Tibial nerve (tissue), 4 donors: Measurements from ENCODE around the gene CIB4. TPM values are rescaled to one million over a fixed set of nuclear protein-coding genes. Genes with fewer than 3 reads are reported as not detected.
"Not testable (repeated sequence)": the region's sequence is repeated elsewhere in the genome, so short reads cannot be mapped to it uniquely, and the experiment has no call there.

ENCODE experiments used
- DNase-seq, 2 donors: peaks; one replicate each; pipeline ENCODE4 v3.0.0-alpha.2; 2019; ENCODE audit warnings: low spot score in 2 of 2
- H3K27ac ChIP-seq, 4 donors: fragments of 200-600 bp; sonication (generic) in 3 of 4; one replicate each; pipeline ENCODE4 v1.5.1; 2017 to 2019; ENCODE audit warnings: mild to moderate bottlenecking in 1 of 4
- H3K27me3 ChIP-seq, 2 donors: fragments of 200-600 bp; sonication (generic) in 1 of 2; one replicate each; pipeline versions ENCODE4 v1.5.1 to v1.6.0; 2017 to 2019
- H3K36me3 ChIP-seq, 3 donors: fragments of 200-600 bp; sonication (generic); one replicate each; pipeline ENCODE4 v1.5.1; 2018 to 2019
- H3K4me1 ChIP-seq, 4 donors: fragments of 200-600 bp; sonication (generic) in 3 of 4; one replicate each; pipeline ENCODE4 v1.5.1; 2017 to 2019
- H3K4me3 ChIP-seq, 4 donors: fragments of 200-600 bp; sonication (generic) in 3 of 4; one replicate each; pipeline ENCODE4 v1.5.1; 2017 to 2019; ENCODE audit warnings: mild to moderate bottlenecking in 1 of 4, moderate library complexity in 1 of 4
- H3K9me3 ChIP-seq, 4 donors: fragments of 200-600 bp; sonication (generic) in 3 of 4; one replicate each; pipeline ENCODE4 v1.5.1; 2017 to 2019
- CTCF ChIP-seq, 5 experiments: fragments of 200-600 bp in 3 of 5; fragments of 450-650 bp in 2 of 5; sonication (generic) in 3 of 5; IDR thresholded peaks; one replicate each; pipeline ENCODE4 v1.5.1; 2016 to 2019; ENCODE audit warnings: antibody characterized with exemption in 5 of 5, mild to moderate bottlenecking in 3 of 5, moderate library complexity in 2 of 5
- EP300 ChIP-seq, 2 donors: sonication (generic); formaldehyde crosslinking; IDR thresholded peaks; one replicate each; pipeline ENCODE4 v1.6.1; 2017; ENCODE audit warnings: antibody characterized with exemption in 2 of 2, mild to moderate bottlenecking in 1 of 2
- POLR2A ChIP-seq, 2 donors: fragments of 450-650 bp; IDR thresholded peaks; one replicate each; pipeline ENCODE4 v1.6.1; 2017; ENCODE audit warnings: antibody characterized with exemption in 2 of 2, mild to moderate bottlenecking in 2 of 2, moderate library complexity in 2 of 2
- WGBS, 2 donors: methylation state at CpG; one replicate each; pipeline ENCODE4 v1.1.5; 2018; 5-methylcytosine and 5-hydroxymethylcytosine counted together
- total RNA-seq, 4 donors: library from RNA; depleted of rRNA; stranded (reverse); fragments of >200 nt; gene quantifications; one replicate each; pipeline ENCODE4 v1.1.0, GENCODE V29; 2016

Gene CIB4
- total RNA-seq, 4 donors from 2014 or later: not detected

DNA sequence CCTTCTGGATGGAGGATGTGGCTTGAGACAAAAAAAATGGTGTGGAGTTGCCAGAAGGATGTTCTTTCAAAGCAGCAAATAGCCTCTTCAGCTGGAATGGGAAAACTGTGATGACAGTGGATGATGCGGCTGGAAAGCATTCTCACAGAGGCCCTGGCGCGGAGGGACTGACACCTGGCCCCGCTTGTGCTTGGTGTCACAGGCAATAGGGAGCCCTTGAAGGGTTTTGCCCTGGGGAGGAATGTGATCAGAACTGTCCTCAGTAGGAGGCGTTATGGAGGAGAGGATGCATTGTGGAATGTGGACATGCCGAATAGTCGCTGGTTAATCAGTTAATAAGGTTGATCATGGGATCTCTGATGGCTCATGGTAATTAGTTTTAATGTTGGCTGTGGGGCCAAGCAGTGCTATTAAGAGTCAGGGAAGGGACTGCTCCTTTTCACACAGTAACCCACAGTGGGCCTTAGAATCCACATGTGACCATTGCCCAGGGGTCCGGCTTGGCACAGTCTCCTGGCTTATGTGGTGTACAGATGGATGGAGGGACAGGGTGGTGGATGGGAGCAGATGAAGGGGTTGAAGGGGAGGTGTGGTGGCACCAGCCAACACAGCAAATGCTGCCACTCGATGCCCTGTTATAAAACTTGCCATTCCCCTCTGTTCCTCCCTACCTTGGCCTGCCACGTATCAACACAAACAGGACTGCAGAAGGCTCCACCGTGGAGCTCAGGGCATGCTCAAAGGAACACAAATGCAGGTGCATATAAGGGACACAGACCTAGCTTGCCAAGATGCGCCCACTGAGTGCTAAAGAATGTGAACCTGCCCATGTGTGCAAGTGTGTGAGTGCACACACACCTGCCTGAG is 71.7 kb downstream of the CIB4 start:
- Histone ChIP-seq H3K27me3 (peaks cover 0 to 16% of the 10 kb centered on the region in 2 donors), H3K4me1 (no peaks in the 10 kb centered on the region), H3K36me3 (no peaks in the 10 kb centered on the region), H3K4me3 (no peak overlapping the region), H3K27ac (no peak overlapping the region), H3K9me3 (no peaks in the 10 kb centered on the region)
- WGBS, 2 donors: 88% methylated on average over 12 of the region's 12 CpGs
- no peak for DNase-seq
- TF ChIP-seq CTCF (IDR thresholded peaks at IDR 0.05) (no peak), POLR2A (IDR thresholded peaks at IDR 0.05) (no peak), EP300 (IDR thresholded peaks at IDR 0.05) (no peak)

DNA sequence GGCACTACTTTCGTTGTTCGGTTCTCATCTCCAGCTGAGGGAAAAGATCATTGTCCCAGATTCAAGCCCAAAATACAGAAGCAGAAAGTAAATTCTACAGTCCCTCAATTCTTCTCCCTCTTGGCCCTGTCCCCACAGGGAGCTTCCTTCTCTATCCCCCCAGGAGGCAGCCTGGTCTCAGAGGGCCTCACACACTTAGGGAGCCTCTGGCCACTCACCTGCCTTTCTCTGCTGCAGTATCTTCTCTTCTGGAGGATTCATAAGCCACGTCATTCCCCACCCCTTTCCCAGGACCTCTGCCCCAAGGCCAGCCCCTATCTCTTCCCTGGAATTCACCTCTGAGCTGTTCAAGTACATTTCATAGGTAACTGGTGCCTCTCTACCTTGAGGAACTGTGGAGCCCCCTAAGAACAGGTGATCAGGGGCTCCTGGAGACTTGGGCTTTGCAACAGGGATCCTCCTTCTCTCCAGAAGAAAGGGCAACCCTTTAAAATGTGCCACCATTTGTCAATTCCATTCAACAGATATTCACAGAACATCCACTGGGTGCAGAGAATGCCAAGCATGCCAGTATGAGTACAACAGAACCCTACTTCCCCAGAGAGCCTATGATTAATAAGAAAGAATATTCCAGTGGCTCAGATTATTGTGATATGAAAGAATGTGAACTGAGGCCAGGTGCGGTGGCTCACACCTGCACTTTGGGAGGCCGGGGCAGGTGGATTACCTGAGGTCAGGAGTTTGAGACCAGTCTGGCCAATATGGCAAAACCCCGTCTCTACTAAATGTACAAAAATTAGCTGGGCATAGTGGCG is 72.9 kb downstream of the CIB4 start:
- no peak for DNase-seq
- 81 to 89% methylated on average over 7 of the region's 7 CpGs for WGBS, 2 donors
- Histone ChIP-seq H3K4me3 (no peak overlapping the region), H3K9me3 (no peaks in the 10 kb centered on the region), H3K4me1 (peaks cover 0 to 6% (median 0%) of the 10 kb centered on the region in 4 donors), H3K27ac (no peak overlapping the region), H3K27me3 (peaks cover 0 to 26% of the 10 kb centered on the region in 2 donors), H3K36me3 (no peaks in the 10 kb centered on the region)
- no peak for TF ChIP-seq POLR2A (IDR thresholded peaks at IDR 0.05)
- TF ChIP-seq CTCF (IDR thresholded peaks at IDR 0.05): no peak
- TF ChIP-seq EP300 (IDR thresholded peaks at IDR 0.05): no peak

DNA sequence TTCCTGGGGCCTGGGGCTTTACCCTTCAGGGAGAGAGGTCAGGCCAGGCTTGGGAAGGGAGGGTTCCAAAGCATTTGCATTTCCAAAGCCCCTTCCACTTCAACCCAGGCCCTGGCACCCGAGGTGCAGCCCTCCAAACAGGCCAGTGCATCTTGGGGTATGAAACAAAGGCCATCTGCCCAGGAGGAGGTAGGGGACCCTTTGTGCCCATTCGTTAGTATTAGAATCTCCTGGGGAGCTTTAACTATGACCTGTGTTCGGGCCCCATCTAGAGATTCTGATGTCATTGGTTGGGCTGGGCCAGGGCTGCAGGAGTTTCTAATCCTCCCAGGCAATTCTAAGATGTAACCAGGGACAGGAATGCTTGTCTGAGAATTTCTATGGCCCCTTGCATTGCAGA is 73.6 kb downstream of the CIB4 start:
- DNase-seq: no peak
- WGBS, 2 donors: 62 to 64% methylated on average over 3 of the region's 3 CpGs
- peaks cover 0 to 28% of the 10 kb centered on the region in 2 donors for H3K27me3 ChIP-seq

GRCh38 chr2:26566731-26567130 is 74.4 kb downstream of the CIB4 start:
- H3K9me3 ChIP-seq, H3K36me3 ChIP-seq, DNase-seq, H3K27ac ChIP-seq, H3K4me3 ChIP-seq: not testable (repeated sequence)
- 93 to 94% methylated on average over 1 of the region's 1 CpG for WGBS, 2 donors
- Histone ChIP-seq H3K27me3 (peaks cover 0 to 36% of the 10 kb centered on the region in 2 donors), H3K4me1 (peaks cover 0 to 21% (median 5%) of the 10 kb centered on the region in 4 donors)

More for the DNA sequence above, 73.6 kb downstream of the CIB4 start:
- Histone ChIP-seq H3K4me3 (no peak overlapping the region), H3K9me3 (no peaks in the 10 kb centered on the region), H3K4me1 (peaks cover 0 to 14% (median 3%) of the 10 kb centered on the region in 4 donors), H3K27ac (no peak overlapping the region), H3K36me3 (no peaks in the 10 kb centered on the region)
- TF ChIP-seq POLR2A (IDR thresholded peaks at IDR 0.05) (no peak), CTCF (IDR thresholded peaks at IDR 0.05) (no peak)

DNA sequence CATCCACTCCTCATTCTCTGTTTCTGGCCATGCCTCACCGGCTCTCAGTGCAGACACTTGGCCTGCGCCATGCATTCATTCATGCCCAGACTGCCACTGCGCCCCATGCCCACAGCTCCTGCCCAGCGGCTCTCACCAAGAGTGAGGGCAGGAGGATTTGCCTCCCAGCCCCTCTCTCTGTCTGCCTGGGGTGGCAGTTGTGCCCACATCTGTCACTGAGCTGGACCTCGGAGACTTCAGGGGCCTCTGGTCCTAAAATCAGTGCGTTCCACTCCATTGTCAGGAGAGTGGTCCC is 75.1 kb downstream of the CIB4 start:
- Histone ChIP-seq H3K27ac (no peak overlapping the region), H3K27me3 (peaks cover 0 to 42% of the 10 kb centered on the region in 2 donors), H3K4me1 (peaks cover 0 to 21% (median 5%) of the 10 kb centered on the region in 4 donors), H3K36me3 (no peaks in the 10 kb centered on the region), H3K4me3 (no peak overlapping the region), H3K9me3 (no peaks in the 10 kb centered on the region)
- TF ChIP-seq CTCF (IDR thresholded peaks at IDR 0.05) (no peak), POLR2A (IDR thresholded peaks at IDR 0.05) (no peak), EP300 (IDR thresholded peaks at IDR 0.05) (no peak)
- DNase-seq: no peak
- 94 to 96% methylated on average over 6 of the region's 6 CpGs for WGBS, 2 donors
